Prostate gland (tissue), 2 donors: Measurements from ENCODE around the gene VPS33A.
"Not testable (repeated sequence)": the region's sequence is repeated elsewhere in the genome, so short reads cannot be mapped to it uniquely, and the experiment has no call there.

Source experiments
- POLR2A ChIP-seq: fragments of 450-650 bp; IDR thresholded peaks from one replicate; pipeline ENCODE4 v1.6.1; 2016; ENCODE audit warnings: antibody characterized with exemption, mild to moderate bottlenecking
- POLR2AphosphoS5 ChIP-seq: sonication (generic); formaldehyde crosslinking; IDR thresholded peaks from one replicate; pipeline ENCODE4 v1.6.1; 2017; ENCODE audit warnings: antibody characterized with exemption
- TF ChIP-seq, protein P1 (sequence below), 4 experiments: fragments of 200-600 bp in 2 of 4; fragments of 450-650 bp in 2 of 4; sonication (generic) in 2 of 4; IDR thresholded peaks; 1 replicate in 3 of 4; 2 replicates in 1 of 4; pipeline ENCODE4 v1.5.1; 2016 to 2019; ENCODE audit warnings: antibody characterized with exemption in 4 of 4, mild to moderate bottlenecking in 2 of 4, moderate library complexity in 2 of 4

DNA sequence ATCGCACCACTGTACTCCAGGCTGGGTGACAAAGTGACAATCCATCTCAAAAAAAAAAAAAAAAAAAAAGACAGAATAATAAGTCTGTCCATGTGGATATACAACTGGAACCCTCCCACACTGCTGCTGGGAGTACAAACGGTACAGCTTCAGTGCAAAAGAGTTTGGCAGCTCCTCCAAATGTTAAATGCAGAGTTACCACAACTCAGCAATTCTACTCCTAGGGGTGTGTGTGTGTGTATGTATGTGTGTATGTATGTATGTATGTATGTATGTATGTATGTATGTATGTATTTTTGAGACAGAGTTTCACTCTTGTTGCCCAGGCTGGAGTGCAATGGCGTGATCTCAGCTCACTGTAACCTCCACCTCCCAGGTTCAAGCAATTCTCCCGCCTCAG, 7.4 kb downstream of the VPS33A start:
- TF ChIP-seq, protein P1, sequence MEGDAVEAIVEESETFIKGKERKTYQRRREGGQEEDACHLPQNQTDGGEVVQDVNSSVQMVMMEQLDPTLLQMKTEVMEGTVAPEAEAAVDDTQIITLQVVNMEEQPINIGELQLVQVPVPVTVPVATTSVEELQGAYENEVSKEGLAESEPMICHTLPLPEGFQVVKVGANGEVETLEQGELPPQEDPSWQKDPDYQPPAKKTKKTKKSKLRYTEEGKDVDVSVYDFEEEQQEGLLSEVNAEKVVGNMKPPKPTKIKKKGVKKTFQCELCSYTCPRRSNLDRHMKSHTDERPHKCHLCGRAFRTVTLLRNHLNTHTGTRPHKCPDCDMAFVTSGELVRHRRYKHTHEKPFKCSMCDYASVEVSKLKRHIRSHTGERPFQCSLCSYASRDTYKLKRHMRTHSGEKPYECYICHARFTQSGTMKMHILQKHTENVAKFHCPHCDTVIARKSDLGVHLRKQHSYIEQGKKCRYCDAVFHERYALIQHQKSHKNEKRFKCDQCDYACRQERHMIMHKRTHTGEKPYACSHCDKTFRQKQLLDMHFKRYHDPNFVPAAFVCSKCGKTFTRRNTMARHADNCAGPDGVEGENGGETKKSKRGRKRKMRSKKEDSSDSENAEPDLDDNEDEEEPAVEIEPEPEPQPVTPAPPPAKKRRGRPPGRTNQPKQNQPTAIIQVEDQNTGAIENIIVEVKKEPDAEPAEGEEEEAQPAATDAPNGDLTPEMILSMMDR (IDR thresholded peaks at IDR 0.05) = not testable (repeated sequence)
- TF ChIP-seq POLR2AphosphoS5, POLR2A: not testable (repeated sequence)
